Measurements from ENCODE around the gene ABCB8.
A peak's percentile ranks its signal among the peaks of the same experiment; 100 is the strongest.

Gene ABCB8

DNA sequence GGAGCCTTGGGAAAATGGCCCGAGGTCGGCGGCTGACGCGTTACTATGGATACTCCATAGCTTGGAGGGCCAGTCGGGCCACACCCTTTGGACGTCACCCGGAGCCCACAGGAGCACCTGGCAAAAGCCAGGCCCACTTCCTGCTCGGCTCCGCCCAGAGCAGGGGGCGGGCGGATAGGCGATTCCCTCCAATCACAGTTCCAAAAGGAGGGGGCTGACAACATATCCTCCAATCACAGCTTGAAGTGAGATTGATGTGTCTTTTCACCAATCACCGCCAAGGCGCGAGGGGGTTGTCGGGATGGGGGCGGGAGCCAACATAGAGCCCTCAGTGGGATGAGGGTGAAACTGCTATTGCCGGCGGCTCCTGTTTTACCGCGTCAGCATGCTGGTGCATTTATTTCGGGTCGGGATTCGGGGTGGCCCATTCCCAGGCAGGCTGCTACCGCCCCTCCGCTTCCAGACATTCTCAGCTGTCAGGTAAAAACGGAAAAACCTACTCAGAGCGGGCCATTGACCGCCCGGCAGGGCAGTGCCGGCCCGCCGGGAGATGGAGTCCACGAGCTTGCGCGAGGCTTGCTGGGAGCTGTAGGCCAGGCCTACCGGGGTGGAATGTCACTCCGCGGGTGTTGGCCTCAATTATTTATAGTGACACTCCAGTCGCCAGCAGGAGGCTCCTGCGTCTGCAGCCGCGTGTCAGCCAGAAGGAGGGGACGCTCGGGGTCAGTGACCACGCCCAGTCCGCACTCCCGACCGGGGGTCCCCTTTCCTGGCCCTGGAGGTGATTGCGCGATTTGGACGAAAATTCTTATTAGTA, at the start of gene ABCB8:
TSS of gene ABCB8 (plus strand) at position 320 of the 817 bp plus-strand sequence. CDS start at position 386, 66 bp downstream.
- TF ChIP-seq, protein P1, sequence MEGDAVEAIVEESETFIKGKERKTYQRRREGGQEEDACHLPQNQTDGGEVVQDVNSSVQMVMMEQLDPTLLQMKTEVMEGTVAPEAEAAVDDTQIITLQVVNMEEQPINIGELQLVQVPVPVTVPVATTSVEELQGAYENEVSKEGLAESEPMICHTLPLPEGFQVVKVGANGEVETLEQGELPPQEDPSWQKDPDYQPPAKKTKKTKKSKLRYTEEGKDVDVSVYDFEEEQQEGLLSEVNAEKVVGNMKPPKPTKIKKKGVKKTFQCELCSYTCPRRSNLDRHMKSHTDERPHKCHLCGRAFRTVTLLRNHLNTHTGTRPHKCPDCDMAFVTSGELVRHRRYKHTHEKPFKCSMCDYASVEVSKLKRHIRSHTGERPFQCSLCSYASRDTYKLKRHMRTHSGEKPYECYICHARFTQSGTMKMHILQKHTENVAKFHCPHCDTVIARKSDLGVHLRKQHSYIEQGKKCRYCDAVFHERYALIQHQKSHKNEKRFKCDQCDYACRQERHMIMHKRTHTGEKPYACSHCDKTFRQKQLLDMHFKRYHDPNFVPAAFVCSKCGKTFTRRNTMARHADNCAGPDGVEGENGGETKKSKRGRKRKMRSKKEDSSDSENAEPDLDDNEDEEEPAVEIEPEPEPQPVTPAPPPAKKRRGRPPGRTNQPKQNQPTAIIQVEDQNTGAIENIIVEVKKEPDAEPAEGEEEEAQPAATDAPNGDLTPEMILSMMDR (IDR thresholded peaks at IDR 0.05; ENCODE audit: borderline replicate concordance, insufficient read depth, low read depth, low read length), result peak; percentile 40

DNA sequence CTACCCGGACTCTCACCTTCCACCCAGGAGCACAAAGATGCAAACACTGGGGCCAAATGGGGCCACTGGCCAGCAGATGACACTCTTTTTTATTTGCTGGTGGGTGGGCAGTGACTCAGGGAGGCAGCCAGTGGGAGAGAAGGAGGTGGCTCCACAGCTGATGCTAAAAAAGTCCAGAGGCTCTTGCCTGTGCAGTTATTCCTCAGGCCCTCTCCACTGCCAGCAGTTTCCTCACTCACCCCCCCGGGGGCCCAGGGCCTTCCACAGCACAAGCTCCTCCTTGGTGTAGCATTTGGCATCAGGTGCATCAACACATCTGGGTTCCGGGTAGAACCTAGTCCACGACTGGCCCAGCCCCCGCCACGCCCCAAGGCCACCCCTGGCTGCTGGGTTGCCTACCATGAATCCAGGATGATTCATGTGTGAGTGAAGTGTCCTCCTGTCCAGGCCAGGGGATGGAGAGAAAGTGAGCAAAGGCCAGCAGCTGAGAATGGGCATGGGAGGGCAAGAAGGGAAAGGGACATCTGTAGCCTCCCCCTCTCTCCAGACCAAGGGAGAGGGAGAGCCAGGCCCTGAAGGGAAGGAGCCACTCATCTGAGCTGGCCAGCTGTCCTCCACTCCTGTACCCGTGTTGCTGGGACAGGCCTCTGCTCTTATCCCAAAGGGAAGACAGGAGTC, 48.4 kb upstream of the ABCB8 start:
- TF ChIP-seq, protein P1 (IDR thresholded peaks at IDR 0.05; ENCODE audit: borderline replicate concordance, insufficient read depth, low read depth, low read length), result no peak
- no peak overlapping the region for H3K4me3 ChIP-seq (ENCODE audit: low read depth, low read length)

More for the DNA sequence above, at the start of gene ABCB8:
- peak within 1 kb of the TSS; percentile 73 for H3K4me3 ChIP-seq (ENCODE audit: low read depth, low read length)

DNA sequence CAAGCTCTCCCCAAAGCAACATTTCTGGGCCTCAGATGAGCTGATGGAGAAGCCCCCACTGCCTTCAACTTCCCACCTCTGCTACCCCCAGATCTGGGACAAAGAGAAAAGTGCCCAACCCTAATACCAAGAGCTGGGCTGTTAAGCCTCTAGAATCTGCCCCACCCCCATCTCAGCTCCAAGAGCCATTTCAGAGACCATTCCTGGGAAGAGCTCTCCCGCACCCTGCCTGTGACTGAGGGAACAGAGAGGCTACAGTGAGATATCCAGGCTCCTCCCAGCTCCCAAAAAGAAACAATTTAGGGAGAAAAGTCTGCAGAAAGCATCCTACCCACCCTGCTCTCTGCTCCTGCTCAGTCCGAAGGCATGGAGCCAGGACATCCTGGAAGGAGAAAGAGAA, 47.6 kb upstream of the ABCB8 start:
- H3K4me3 ChIP-seq (ENCODE audit: low read depth, low read length), result no peak overlapping the region
- TF ChIP-seq, protein P1 (IDR thresholded peaks at IDR 0.05; ENCODE audit: borderline replicate concordance, insufficient read depth, low read depth, low read length), result no peak

DNA sequence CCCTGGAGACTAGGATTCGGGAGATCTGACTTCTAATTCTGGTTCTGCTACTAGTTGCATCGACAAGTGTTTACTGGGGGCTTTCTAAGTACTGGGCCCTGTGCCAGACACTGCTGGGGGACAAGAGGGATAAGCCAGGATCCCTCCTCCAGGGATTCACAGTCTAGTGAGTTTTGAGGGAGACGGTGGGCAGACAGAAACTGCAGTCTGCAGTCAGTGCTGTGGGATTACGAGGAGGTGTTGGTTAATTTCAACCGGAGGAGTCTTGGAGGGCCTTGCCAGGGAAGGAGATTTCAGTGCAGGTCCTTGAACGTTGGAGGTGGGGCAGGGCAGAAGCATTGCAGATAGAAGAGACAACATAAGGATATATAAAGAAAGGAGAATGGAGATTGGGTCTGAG, 46.6 kb upstream of the ABCB8 start:
- no peak overlapping the region for H3K4me3 ChIP-seq (ENCODE audit: low read depth, low read length)
- TF ChIP-seq, protein P1 (IDR thresholded peaks at IDR 0.05; ENCODE audit: borderline replicate concordance, insufficient read depth, low read depth, low read length), result no peak

DNA sequence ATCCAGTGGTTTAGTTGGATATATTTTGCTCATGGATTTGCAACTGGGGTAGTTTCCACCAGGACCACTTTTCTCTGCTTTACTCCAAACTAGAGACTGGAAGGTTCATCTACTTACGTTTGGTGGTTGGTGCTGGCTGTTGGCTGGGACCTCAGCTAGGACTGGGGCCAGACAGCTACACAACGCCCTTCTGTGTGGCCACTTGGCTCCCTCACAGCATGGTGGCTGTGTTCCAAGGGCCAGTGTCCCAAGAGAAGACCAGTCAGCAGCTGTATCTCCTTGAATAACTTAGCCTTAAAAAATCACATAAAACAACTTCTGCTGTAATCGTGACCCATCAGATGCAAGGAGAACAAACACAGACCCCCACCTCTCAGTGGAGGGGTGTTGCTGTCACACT, 45.9 kb upstream of the ABCB8 start:
- H3K4me3 ChIP-seq (ENCODE audit: low read depth, low read length), result no peak overlapping the region
- TF ChIP-seq, protein P1 (IDR thresholded peaks at IDR 0.05; ENCODE audit: borderline replicate concordance, insufficient read depth, low read depth, low read length), result no peak

DNA sequence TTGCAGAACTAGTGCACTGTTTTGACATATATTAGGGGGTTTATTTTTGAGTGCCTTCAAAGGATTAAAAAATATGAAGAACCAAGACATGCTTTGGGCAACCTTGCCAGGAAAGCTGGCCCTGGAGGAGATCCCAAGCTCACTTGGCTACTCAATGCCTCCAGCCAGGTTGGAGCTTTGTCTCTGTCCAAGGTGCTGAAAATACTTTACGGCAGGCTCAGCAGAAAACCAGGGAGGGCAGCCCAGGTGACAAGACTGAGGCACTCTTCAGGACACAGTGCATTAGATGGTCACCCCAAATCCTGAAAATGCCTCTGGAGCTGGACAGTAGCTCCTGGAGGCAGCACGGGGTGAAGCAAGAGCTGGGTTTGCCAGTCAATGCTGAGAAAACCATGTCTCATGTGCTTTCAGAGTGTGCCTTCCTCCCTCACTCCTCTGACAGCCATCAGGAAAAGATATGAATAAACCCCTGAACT, 44.3 kb upstream of the ABCB8 start:
- no peak overlapping the region for H3K4me3 ChIP-seq (ENCODE audit: low read depth, low read length)
- TF ChIP-seq, protein P1 (IDR thresholded peaks at IDR 0.05; ENCODE audit: borderline replicate concordance, insufficient read depth, low read depth, low read length), result no peak

Data from GM12875 (cell line).